Heart left ventricle (tissue), 13 donors: ENCODE measurements around the gene NPIPA2.
"Not testable (repeated sequence)": the region's sequence is repeated elsewhere in the genome, so short reads cannot be mapped to it uniquely, and the experiment has no call there.

Experiments
- CTCF ChIP-seq, 12 donors: fragments of 200-600 bp; sonication (generic) in 4 of 12; IDR thresholded peaks; one replicate each; pipeline versions ENCODE4 v1.5.0 to v1.8.0; 2018 to 2022; ENCODE audit warnings: antibody characterized with exemption in 12 of 12, mild to moderate bottlenecking in 5 of 12
- POLR2A ChIP-seq, 2 donors: fragments of 450-650 bp; IDR thresholded peaks; one replicate each; pipeline ENCODE4 v1.6.1; 2017; ENCODE audit warnings: antibody characterized with exemption in 2 of 2, mild to moderate bottlenecking in 2 of 2, moderate library complexity in 2 of 2
- donor health status: ischemic (EF 13 %, LVEDD 7.1; RV severe dilation, severe dysfunction).
- donor health status: DM: no; HTN: yes; CAD: no.
- donor health status: DM: no; HTN: no; CAD: no.
- donor health status: ischemic (EF 25% LVEDD 6.9; RV normal size, moderate dysfunction).
- donor health status: ischemic (EF 25% LVEDD 5.7; RV mildly dilated, moderate dysfunction).
- donor health status: ischemic (EF 35%, LVEDD 5.7; RV mildly dilated, moderate dysfunction).
- donor health status: nonischemic (EF 11% LVEDD 7.7; RV severe dilation, severe dysfunction).
- donor health status: DM: yes; HTN: yes; CAD: no.
- donor health status: PGD.
- donor health status: ischemic (EF 29% LVEDD 5.4; RV normal size, mild dysfunction).
- donor health status: nonischemic (EF 23%, LVEDD 6.1; RV moderate dilation, normal function).

GRCh38 chr16:14790320-14790956, 48.1 kb downstream of the NPIPA2 start:
- not testable (repeated sequence) for TF ChIP-seq CTCF, POLR2A (IDR thresholded peaks at IDR 0.05)
